ENCODE measurements around the gene RAB6C. TPM values are rescaled to one million over a fixed set of nuclear protein-coding genes. Genes with fewer than 3 reads are reported as not detected.
"Not testable (repeated sequence)": the region's sequence is repeated elsewhere in the genome, so short reads cannot be mapped to it uniquely, and the experiment has no call there.

Gene RAB6C
- total RNA-seq, 1 experiment from 2014 or later: not detected

DNA sequence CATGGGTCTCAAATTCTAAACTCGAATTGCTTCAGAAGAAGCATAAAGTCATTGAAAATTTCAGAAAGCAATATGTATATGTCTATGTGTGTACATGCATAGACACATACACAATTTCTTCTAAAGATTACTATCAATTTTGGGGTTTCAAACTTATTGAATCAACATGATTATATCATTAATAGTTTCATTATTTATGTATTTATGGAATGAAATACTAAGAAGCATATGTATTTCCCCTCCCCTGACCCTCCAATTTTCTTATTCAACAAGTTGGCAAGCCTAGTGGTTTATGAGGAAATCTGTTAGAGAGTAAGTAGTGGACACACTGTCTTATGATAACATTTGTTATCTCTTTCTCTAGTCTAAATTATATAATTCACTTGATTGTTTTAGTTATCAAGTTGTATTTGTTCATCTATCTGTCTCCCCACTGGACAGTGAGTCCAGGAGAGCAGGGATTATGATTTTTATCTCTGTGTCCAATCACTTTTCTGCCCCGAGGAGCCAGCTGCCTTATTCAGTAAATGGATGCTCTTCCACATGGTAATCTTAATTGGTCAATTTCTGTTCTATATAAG, 17.3 kb downstream of the RAB6C start:
- not testable (repeated sequence) for DNase-seq (ENCODE audit: low spot score)

GRCh38 chr2:129998771-129999170, 19.3 kb downstream of the RAB6C start:
- DNase-seq (ENCODE audit: low spot score): not testable (repeated sequence)

- DNase-seq (ENCODE audit: low spot score): not testable (repeated sequence)
Measured at GRCh38 chr2:130005862-130006261, 26.4 kb downstream of the RAB6C start.

- not testable (repeated sequence) for DNase-seq (ENCODE audit: low spot score)
Measured at GRCh38 chr2:130016701-130017100, 37.2 kb downstream of the RAB6C start.

DNA sequence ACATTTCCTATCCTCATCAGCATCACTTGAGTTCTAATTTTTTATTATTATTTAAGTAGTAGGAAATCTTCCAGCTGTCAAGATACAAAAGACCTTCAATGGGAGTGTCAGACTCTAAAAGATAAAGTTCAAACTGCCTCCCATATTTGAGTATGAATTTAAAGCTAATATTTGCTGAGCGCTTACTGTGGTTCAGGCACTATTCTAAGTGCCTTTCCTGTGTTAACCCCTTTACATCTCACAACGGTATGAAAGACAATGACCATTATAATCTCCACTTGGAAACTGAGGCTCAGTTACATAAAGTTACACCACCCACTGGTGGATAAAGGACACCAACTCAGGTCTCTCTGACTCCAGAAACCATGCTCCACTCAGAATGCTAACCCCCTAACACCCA, 39.9 kb downstream of the RAB6C start:
- DNase-seq (ENCODE audit: low spot score): no peak

- not testable (repeated sequence) for DNase-seq (ENCODE audit: low spot score)
Measured at GRCh38 chr2:130020069-130020468, 40.6 kb downstream of the RAB6C start.

GRCh38 chr2:130025931-130026330, 46.5 kb downstream of the RAB6C start:
- not testable (repeated sequence) for DNase-seq (ENCODE audit: low spot score)

Other genes with a start within 250 kb of the RAB6C start
- not detected in 2 replicates for gene POTEF, start 149.6 kb downstream of the RAB6C start, total RNA-seq (2014; rRNA removed; shearing (Covaris generic))
- gene CCDC74B, start 165.4 kb downstream of the RAB6C start, total RNA-seq (2014; rRNA removed; shearing (Covaris generic)): 52.8 and 60.1 TPM in 2 replicates
- 38.5 and 49.7 TPM in 2 replicates for gene SMPD4, start 201.9 kb downstream of the RAB6C start, total RNA-seq (2014; rRNA removed; shearing (Covaris generic))
- 235 and 238 TPM in 2 replicates for gene MZT2B, start 202.6 kb downstream of the RAB6C start, total RNA-seq (2014; rRNA removed; shearing (Covaris generic))
- not detected in 2 replicates for gene TUBA3E, start 218.8 kb downstream of the RAB6C start, total RNA-seq (2014; rRNA removed; shearing (Covaris generic))

All from A172 (cell line).